ENCODE measurements around the gene DNM3.

- TF ChIP-seq CTCF (IDR thresholded peaks at IDR 0.05): peak in 3 of 4 experiments; percentile 36 to 46 (median 39)
- TF ChIP-seq POLR2AphosphoS5 (IDR thresholded peaks at IDR 0.05): no peak
- no peak for TF ChIP-seq EP300 (IDR thresholded peaks at IDR 0.05)
Measured at GRCh38 chr1:172041742-172042141, 200.4 kb downstream of the DNM3 start.
